Left hindlimb (tissue), 1 donor: ENCODE measurements around the gene ANKFN1.

Experiments used
- DNase-seq: peaks from one replicate; pipeline ENCODE4 v3.0.0-alpha.2; 2018

Gene ANKFN1, protein sequence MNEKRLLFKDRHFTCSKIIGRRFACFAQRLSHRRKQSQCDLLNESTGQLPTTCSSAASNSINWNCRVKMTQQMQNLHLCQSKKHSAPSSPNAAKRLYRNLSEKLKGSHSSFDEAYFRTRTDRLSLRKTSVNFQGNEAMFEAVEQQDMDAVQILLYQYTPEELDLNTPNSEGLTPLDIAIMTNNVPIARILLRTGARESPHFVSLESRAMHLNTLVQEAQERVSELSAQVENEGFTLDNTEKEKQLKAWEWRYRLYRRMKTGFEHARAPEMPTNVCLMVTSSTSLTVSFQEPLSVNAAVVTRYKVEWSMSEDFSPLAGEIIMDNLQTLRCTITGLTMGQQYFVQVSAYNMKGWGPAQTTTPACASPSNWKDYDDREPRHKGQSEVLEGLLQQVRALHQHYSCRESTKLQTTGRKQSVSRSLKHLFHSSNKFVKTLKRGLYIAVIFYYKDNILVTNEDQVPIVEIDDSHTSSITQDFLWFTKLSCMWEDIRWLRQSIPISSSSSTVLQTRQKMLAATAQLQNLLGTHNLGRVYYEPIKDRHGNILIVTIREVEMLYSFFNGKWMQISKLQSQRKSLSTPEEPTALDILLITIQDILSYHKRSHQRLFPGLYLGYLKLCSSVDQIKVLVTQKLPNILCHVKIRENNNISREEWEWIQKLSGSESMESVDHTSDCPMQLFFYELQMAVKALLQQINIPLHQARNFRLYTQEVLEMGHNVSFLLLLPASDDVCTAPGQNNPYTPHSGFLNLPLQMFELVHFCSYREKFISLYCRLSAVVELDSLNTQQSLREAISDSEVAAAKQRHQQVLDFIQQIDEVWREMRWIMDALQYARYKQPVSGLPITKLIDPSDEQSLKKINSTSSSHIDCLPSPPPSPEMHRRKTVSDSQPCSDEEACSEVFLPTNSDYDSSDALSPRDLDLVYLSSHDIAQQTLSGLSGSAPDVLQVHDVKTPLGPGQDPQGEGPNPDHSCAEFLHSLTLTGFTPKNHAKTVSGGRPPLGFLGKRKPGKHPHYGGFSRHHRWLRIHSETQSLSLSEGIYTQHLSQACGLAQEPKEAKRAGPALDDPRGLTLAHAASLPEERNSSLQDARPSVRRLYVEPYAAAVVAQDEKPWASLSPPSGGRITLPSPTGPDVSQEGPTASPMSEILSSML

DNA sequence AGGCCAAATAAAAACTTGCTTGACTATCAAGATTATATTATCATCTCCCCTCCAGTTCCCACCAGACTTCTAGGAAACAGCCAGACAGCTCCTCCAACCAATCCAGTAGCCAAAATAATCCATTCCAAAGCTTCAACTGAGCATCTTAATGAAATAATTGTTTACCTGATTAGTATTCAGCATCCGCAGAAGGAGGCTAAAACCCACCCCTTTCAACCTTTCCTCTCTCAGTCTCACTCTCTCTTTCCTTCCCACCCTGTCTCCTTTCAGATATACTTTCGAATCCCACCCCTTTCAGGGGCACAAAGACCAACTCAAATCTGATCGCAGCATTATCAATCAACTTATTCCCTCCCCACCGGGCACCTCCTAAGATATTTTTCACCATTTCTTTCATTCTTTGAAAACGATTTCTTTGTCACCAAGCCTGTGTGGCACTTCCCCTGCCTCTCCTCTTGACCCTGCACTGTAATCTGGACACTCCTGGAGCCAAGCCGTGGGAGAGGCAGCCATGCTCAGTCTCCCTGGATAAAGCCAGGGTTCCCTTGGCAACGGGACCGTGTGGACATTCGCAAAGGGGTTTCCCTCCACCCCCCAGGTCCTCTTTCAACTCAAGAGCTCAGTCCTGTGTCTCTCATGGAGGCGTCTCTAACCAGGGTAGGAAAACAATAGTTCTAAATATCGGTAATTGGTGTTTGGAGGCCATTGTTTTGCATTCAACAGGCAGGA is at the start of gene ANKFN1:
Gene ANKFN1, plus strand, starts transcription at position 602 of the 729 bp plus-strand sequence. CDS start 59,193 bp downstream, outside the sequence.
- DNase-seq = no peak

DNA sequence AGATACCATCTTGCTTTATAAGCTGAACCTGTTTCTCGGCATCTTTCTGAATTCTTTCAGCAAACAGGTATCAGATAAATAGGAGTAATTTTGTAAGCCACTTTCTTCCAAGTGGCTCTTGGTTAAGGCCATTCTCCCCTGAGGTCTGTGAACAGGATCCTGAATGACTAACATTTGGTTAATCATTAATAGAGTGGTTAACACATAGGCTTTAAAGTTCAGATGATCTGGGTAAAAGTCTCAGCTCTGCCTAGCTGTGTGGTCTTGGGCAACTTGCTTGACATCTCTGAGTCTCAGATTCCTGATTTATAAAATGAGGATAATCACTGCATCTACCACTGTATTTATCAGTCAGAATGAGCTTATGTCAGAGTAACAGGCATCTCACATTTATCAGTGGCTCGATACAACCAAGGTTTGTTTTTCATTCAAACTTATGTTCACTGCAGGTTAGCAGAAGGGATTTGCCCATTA is 44.4 kb upstream of the ANKFN1 start:
- DNase-seq = no peak

GRCh38 chr17:56109836-56110235 is 43.4 kb upstream of the ANKFN1 start:
- DNase-seq = no peak

DNA sequence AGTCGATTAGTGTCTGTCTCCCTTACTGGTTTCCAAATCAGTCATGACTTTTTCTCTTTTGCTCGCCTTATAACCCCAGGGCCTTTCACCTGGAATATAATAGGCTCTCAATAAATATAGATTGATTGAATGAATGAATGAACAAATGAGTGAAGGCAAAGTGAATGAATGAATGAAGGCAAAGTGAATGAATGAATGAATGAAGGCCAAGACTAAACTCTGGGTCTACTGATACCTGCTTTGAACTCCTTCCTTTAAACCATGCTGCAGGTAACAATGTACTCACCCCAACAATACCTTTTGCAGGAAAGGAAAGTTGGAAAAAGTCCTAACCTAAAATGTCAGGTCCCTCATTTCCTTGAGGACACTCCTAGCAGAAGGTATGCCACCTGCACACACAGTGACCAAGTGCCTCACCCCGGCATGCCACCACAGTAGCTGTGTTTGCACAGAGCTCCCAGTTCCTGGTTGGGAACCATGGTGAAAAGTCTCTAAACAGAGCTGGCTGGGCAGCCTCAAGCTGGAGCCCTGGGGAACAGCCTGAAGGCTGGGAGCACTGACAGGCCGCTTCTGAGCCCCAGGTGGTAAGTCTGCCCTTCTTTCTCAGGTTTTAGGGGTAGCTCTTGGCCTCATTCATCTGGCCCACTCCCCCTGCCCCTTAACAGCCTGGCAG is 42.7 kb upstream of the ANKFN1 start:
- DNase-seq = no peak

DNA sequence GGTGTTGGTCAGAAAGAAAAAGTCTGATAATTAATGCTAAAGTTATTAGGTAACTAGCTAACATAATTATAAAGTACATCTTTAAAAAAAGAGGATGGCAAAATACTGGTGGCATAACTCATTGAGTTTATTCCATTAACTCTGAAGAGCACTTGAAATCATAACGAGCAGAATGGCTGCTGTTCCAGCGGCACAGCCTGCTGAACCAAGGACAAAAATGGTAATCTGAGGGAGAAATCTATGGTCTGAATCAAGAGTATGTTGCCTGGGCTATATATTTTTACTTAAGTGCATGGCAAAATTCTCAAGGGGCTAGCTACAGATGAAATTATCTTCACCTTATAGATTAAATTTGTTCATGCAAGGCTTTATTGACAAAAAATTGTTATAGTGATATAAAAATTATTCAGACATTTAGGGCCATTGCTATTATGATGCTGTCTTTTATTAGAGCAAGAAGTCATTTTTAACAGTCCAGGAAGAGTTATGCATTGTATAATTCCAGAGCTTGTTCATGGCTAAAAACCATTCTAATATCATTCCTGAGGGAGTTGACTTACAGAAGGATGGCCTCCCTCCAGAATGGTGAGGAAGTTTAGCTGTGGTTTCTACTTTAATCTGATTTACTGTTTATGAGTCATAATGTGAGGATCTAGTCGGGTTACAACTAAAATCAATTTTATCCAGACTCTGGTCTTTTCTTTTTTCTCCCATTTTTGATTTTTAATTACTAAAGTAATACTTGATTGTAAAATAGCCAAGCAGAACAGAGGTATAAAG is 41.4 kb upstream of the ANKFN1 start:
- DNase-seq = no peak

DNA sequence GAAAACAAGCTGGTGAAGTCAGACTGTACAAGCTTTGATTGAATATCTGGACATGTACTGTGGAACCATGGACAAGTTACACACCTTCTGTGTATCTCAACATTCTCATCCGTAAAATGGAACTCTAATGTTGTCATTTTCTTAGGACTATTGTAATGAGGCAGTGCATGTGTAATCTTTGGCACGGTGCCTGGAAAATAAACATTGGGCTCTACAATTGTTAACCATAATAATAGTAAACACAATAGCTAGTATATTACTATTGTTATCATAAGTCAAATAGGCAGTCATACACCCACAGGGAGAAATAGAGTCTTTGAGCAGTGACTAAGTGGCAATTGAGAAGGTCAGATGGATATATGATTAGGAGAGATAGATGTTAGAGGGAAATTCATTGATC is 39.8 kb upstream of the ANKFN1 start:
- DNase-seq = no peak

DNA sequence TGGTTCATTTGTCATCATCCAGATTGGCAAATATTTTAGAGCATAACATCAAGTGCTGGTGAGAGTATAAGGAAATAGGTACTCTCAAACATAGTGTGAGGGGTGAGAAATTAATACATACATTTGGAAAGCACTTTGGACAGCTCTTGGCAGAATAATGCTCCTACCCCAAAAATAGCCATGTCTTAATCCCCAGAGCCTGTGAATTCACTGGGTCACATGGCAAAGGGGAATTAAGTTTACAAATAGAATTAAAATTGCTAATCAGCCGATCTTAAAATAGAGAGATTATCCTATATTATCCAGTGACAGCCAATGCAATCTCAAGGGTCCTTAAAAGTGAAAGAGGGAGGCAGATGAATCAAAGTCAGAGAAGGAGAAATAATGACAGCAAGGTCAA is 38.8 kb upstream of the ANKFN1 start:
- DNase-seq = no peak

DNA sequence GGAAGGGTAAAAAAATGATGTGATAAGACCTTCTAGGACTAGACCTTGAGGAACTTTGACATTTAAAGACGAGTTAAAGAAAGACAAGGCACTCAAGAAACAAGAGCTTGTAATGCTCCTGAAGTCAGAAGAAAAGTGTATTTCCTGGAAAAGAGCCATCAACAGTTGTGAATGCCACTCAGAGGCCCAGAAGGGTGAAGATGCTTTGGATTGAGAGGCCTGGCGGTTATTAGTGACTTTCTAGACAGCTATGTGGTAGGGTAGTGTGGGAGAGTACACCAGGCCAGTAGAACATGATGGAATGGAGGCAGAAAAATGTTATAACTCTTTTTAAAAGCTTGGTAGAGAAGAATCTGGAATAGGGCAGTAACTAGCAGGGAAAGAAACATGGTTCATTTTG is 34.1 kb upstream of the ANKFN1 start:
- no peak for DNase-seq

DNA sequence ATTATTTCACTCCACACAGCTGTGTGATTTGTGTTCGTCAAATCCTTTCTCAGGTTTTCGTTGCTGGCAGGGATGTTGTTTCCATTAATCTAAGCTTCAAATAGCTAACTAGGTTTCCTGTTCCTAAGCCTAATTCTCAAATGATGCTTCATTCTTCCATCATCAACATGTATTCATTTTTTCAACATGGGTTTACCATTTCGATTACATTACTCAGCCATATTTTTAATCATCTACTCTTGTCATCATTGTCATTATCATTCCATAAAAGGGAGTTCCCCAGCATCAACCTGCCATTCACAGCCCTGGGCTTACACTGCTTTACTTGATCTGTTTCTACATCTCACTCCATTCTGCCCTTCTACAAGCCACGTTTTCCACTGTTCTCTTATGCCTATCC is 33.3 kb upstream of the ANKFN1 start:
- DNase-seq = no peak

GRCh38 chr17:56121191-56122051 is 31.9 kb upstream of the ANKFN1 start:
- DNase-seq = no peak

DNA sequence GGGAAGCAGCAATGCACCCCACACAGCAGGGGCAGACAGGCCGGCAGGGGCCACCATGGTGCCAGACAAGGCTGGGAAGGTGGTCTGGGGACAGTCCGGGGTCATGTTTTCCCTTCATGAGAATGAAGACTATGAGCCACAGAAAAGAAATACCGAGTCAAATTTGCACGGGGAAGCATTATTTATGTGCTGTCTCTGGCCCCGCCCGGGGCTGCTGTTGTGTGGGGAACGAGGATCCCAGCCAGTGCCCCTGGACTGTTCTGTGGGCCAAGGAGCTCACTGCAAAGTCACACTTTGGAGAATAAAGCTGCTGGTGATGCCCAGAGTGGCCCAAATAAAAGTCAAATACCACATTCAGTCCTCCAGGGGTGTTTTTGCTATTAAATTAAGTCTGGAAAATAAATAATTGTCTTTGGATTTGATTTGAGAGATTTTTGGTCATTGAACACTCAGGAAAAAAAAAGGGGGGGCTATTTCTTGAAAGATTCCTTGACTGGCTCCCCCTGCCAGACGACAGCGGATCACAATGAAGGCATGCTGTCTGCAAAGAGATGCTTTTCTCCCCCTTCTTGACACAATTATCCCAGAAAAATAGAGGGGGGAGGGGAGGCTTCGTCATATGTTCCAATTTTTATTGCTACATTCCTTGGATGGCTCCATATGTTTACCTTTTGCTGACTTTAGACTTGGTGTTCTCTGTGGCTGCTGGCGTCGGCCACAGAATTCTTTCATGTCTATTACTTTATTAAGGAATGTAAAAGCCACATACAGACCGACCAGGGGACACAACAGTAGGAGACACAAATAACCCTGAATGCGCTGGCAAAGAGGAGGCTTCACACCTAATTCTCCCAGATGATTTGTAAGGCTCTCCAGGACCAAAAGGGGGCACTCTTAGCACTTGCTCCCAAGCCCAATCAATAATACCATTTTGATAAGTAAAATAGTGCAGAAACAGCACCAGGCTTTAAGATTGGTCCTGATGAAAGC is 27.1 kb upstream of the ANKFN1 start:
- DNase-seq = no peak

DNA sequence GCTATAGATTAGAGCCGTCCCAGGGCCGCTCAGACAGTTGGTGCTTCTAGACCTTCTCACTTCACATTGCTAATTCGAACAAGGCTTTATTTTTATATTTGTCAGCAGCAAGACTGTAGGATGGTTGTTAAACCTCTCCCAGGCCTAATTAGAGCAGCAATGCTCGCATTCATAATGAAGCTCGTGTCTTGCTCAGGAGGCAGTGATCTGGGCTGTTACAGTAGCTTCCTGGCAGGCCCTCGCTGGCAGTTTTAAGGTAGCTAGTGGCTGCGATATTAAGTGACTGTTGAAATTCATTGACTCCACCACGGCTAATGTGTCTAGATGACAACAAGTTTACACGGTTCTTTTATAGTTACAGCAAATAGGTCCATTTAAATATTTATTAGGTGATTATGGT is 23.2 kb upstream of the ANKFN1 start:
- DNase-seq = no peak

DNA sequence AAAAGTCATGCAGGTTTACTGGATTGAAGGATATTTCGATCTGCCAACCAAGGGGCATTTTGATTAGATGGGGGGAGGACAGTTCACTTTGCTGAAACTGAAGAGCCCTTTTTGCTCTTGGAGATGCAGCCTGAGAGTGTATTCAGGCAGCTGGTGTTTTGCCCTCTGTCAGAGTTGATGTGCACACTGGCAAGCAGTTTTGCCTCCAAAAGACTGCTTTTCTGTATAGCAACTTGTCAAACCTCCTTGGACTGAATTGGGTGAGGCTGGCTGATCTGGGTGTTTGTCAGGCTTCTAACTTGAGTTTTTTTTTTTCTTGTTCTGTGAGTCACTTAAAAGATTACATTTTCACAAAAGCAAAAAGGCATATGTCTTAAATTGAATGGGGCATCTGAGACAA is 22.6 kb upstream of the ANKFN1 start:
- no peak for DNase-seq

GRCh38 chr17:56131431-56131830 is 21.8 kb upstream of the ANKFN1 start:
- DNase-seq = no peak

DNA sequence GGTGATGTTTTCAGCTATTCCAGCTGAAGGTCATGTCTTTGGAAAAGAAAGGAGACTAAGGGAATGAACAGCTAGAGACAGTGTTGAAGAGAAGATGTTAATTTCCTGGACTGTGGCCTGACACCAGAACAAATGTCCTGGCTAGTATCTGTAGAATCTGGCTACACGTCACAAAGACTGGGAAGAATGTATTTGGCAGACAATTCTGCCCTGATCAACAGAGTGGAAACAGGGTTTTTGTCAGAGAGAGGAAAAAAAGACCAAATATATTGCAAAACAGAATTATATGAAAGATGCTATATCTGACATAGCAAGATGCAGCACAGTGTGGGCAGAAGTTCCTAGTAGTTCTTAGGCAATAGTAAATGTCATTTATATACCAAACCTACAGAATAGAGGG is 17.0 kb upstream of the ANKFN1 start:
- DNase-seq = no peak

GRCh38 chr17:56141046-56141839 is 12.0 kb upstream of the ANKFN1 start:
- DNase-seq = no peak

GRCh38 chr17:56142325-56142724 is 10.9 kb upstream of the ANKFN1 start:
- DNase-seq = no peak

- no peak for DNase-seq
These were observed 10.5 kb upstream of the ANKFN1 start for GRCh38 chr17:56142781-56143180.
